Lower lobe of right lung (tissue), 2 donors: ENCODE results near the gene TCL1B. TPM values are rescaled to one million over a fixed set of nuclear protein-coding genes. Genes with fewer than 3 reads are reported as not detected.

ENCODE experiments used
- ATAC-seq, 2 donors: fragments of 200-7000 bp; cut with Tn5 transposase; one replicate each; pipeline ENCODE4 v1.9.1; 2020 to 2022; ENCODE audit warnings: mild to moderate bottlenecking in 2 of 2, moderate library complexity in 2 of 2
- DNase-seq: peaks from one replicate; pipeline ENCODE4 v3.0.0-alpha.2; 2020
- H3K27ac ChIP-seq: fragments of 200-600 bp; one replicate; pipeline ENCODE4 v1.8.0; 2022
- H3K27me3 ChIP-seq: fragments of 200-600 bp; one replicate; pipeline ENCODE4 v1.8.0; 2022; ENCODE audit warnings: low read depth
- H3K36me3 ChIP-seq: fragments of 200-600 bp; one replicate; pipeline ENCODE4 v1.8.0; 2022; ENCODE audit warnings: mild to moderate bottlenecking
- H3K4me1 ChIP-seq: fragments of 200-600 bp; one replicate; pipeline ENCODE4 v1.8.0; 2022
- H3K4me3 ChIP-seq: fragments of 200-600 bp; one replicate; pipeline ENCODE4 v1.8.0; 2022; ENCODE audit warnings: mild to moderate bottlenecking
- H3K9me3 ChIP-seq: fragments of 200-600 bp; one replicate; pipeline ENCODE4 v1.8.0; 2022
- intact Hi-C: fragments of 100-400 bp; cut with DNase I; formaldehyde crosslinking; loops from one replicate; pipeline ENCODE4 v1.11.0; 2022
- total RNA-seq: library from RNA; stranded (reverse); fragmentation: NEBNext Ultra II Directional; extraction: Animal tissue kit (Norgen Biotek cat#: 25700); gene quantifications from one replicate; pipeline ENCODE4 v1.2.1, GENCODE V29; 2021
- TF ChIP-seq, protein P1 (sequence below): fragments of 200-600 bp; IDR thresholded peaks from one replicate; pipeline ENCODE4 v1.8.0; 2022; ENCODE audit warnings: antibody characterized with exemption, mild to moderate bottlenecking
- donor health status: DM: no; HTN: yes; CAD: no; lungs with severe emphysema.

Gene TCL1B
- total RNA-seq, 1 donor from 2014 or later = not detected

DNA sequence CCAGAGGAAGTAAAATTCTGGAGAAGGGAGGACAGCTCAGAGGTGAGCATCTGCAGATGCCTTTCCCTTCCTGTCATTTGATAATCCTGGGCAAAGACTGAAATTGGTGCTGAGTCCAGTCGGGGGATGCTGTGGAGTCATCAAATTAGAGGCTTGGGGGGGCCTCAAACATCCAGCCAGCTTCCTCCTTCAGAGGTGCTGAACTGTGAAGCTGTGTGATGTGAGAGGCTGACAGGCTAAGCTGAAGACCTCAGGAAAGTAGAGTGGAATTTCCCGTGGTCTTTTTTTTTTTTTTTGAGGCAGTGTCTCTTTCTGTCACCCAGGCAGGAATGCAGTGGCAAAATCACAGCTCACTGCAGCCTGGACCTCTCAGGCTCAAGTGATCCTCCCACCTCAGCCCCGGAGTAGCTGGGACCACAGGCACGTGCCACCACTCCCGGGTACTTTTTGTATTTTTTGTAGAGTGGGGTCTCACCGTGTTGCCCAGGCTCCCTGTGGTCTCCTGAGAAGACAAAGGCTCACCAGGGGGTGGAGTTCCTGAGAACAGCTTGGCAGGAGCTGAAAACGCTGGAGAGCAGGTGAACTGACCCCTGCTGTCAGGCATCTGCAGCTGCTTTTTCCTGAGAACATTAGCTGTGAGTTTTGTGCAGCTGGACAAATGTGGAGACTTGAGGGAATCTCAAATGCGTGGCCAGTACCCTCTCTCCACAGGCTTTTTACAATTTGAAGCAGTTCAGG, 6.1 kb upstream of the TCL1B start:
- Histone ChIP-seq H3K9me3 (no peaks in the 10 kb centered on the region), H3K27ac (no peak overlapping the region), H3K4me3 (no peak overlapping the region), H3K36me3 (no peaks in the 10 kb centered on the region), H3K27me3 (peaks cover 8% of the 10 kb centered on the region), H3K4me1 (no peaks in the 10 kb centered on the region)
- TF ChIP-seq, protein P1, sequence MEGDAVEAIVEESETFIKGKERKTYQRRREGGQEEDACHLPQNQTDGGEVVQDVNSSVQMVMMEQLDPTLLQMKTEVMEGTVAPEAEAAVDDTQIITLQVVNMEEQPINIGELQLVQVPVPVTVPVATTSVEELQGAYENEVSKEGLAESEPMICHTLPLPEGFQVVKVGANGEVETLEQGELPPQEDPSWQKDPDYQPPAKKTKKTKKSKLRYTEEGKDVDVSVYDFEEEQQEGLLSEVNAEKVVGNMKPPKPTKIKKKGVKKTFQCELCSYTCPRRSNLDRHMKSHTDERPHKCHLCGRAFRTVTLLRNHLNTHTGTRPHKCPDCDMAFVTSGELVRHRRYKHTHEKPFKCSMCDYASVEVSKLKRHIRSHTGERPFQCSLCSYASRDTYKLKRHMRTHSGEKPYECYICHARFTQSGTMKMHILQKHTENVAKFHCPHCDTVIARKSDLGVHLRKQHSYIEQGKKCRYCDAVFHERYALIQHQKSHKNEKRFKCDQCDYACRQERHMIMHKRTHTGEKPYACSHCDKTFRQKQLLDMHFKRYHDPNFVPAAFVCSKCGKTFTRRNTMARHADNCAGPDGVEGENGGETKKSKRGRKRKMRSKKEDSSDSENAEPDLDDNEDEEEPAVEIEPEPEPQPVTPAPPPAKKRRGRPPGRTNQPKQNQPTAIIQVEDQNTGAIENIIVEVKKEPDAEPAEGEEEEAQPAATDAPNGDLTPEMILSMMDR = no peak
- DNase-seq (no peak), ATAC-seq (no peak)
- intact Hi-C loops = no loop called here

- Histone ChIP-seq H3K4me3 (no peak overlapping the region), H3K27ac (no peak overlapping the region), H3K36me3 (no peaks in the 10 kb centered on the region), H3K27me3 (peaks cover 16% of the 10 kb centered on the region), H3K9me3 (no peaks in the 10 kb centered on the region), H3K4me1 (no peaks in the 10 kb centered on the region)
- intact Hi-C loops = no loop called here
- DNase-seq (no peak), ATAC-seq (no peak)
- TF ChIP-seq, protein P1 = no peak
These were observed 5.1 kb upstream of the TCL1B start for GRCh38 chr14:95681153-95681552.

- no peak overlapping the region for H3K27ac ChIP-seq
- intact Hi-C loops = no loop called here
- no peaks in the 10 kb centered on the region for H3K4me1 ChIP-seq
- no peaks in the 10 kb centered on the region for H3K36me3 ChIP-seq
- ATAC-seq = peak; percentile 66 to 67
- no peak overlapping the region for H3K4me3 ChIP-seq
- no peak for DNase-seq
- TF ChIP-seq, protein P1 = peak; percentile 68
- H3K9me3 ChIP-seq = no peaks in the 10 kb centered on the region
- peaks cover 9% of the 10 kb centered on the region for H3K27me3 ChIP-seq
These were observed 2.4 kb upstream of the TCL1B start for GRCh38 chr14:95683793-95684192.

- Histone ChIP-seq H3K9me3 (no peaks in the 10 kb centered on the region), H3K4me1 (no peaks in the 10 kb centered on the region), H3K27me3 (peaks cover 9% of the 10 kb centered on the region), H3K36me3 (no peaks in the 10 kb centered on the region), H3K27ac (no peak overlapping the region), H3K4me3 (no peak overlapping the region)
- TF ChIP-seq, protein P1 = no peak
- ATAC-seq = no peak
- intact Hi-C loops = no loop called here
- DNase-seq = no peak
These were observed 709 bp downstream of the TCL1B start for GRCh38 chr14:95686935-95687334.

GRCh38 chr14:95689441-95689840, 3.2 kb downstream of the TCL1B start:
- no peak overlapping the region for H3K27ac ChIP-seq
- no peaks in the 10 kb centered on the region for H3K4me1 ChIP-seq
- H3K4me3 ChIP-seq = no peak overlapping the region
- H3K27me3 ChIP-seq = peaks cover 14% of the 10 kb centered on the region
- no peak for ATAC-seq
- TF ChIP-seq, protein P1 = no peak
- H3K9me3 ChIP-seq = no peaks in the 10 kb centered on the region
- intact Hi-C loops = no loop called here
- no peak for DNase-seq
- no peaks in the 10 kb centered on the region for H3K36me3 ChIP-seq
